SK-N-SH (cell line): Measurements from ENCODE around the gene MALRD1. TPM values are rescaled to one million over a fixed set of nuclear protein-coding genes. Genes with fewer than 3 reads are reported as not detected.

Source experiments
- CTCF ChIA-PET: fragments of 300-600, 350-600 bp; formaldehyde crosslinking; extraction: SDS; loops from one replicate; lab custom pipeline; 2021; lab: Yijun Ruan, JAX
- POLR2A ChIA-PET: fragments of 350-600 bp; sonication (Branson Sonifier 250); formaldehyde crosslinking; extraction: SDS; loops from one replicate; lab custom pipeline; 2020; ENCODE audit warnings: antibody characterized with exemption, inconsistent platforms; lab: Yijun Ruan, JAX
- DNase-seq: peaks from one replicate; pipeline ENCODE4 v3.0.0; 2012
- H2AFZ ChIP-seq: fragments of 200-600 bp; sonication (generic); 2 replicates; pipeline ENCODE4 v1.8.1; 2016; ENCODE audit warnings: antibody characterized with exemption, mild to moderate bottlenecking, low read depth
- H3F3A ChIP-seq: fragments of 200-600 bp; sonication (generic); replicated peaks from 2 replicates; pipeline ENCODE3; 2016; ENCODE audit warnings: antibody characterized with exemption, mild to moderate bottlenecking; ENCODE audit not compliant: insufficient read depth
- H3K27ac ChIP-seq, 2 experiments: fragments of 200-500 bp in 1 of 2; fragments of 200-600 bp in 1 of 2; sonication (Bioruptor generic) in 1 of 2; sonication (generic), shearing (Covaris generic) in 1 of 2; 2 replicates each; pipeline versions ENCODE4 v1.5.1 to v1.6.1; 2014 to 2016; ENCODE audit warnings: low read depth in 2 of 2, inconsistent platforms in 1 of 2, low read length in 1 of 2, mild to moderate bottlenecking in 1 of 2, mixed read lengths in 1 of 2
- H3K27me3 ChIP-seq: fragments of 200-600 bp; sonication (generic), shearing (Covaris generic); 2 replicates; pipeline ENCODE4 v1.6.1; 2016; ENCODE audit warnings: mixed run types; ENCODE audit not compliant: insufficient read depth
- H3K36me3 ChIP-seq, 2 experiments: fragments of 200-500 bp in 1 of 2; fragments of 200-600 bp in 1 of 2; sonication (Bioruptor generic) in 1 of 2; sonication (generic) in 1 of 2; replicated peaks in 1 of 2; 2 replicates each; pipeline versions ENCODE3 to v1.5.1; 2014 to 2016; ENCODE audit warnings: low read length in 1 of 2, mild to moderate bottlenecking in 1 of 2; ENCODE audit not compliant: insufficient read depth in 2 of 2, control insufficient read depth in 1 of 2
- H3K4me1 ChIP-seq, 2 experiments: fragments of 200-500 bp in 1 of 2; fragments of 200-600 bp in 1 of 2; sonication (Bioruptor generic) in 1 of 2; sonication (generic), shearing (Covaris generic) in 1 of 2; 2 replicates each; pipeline versions ENCODE4 v1.5.1 to v1.6.1; 2014 to 2016; ENCODE audit warnings: low read depth in 1 of 2, low read length in 1 of 2, mixed run types in 1 of 2; ENCODE audit not compliant: insufficient read depth in 2 of 2, control insufficient read depth in 1 of 2
- H3K4me2 ChIP-seq: fragments of 200-600 bp; sonication (generic), shearing (Covaris generic); 2 replicates; pipeline ENCODE4 v1.6.1; 2017; ENCODE audit warnings: mixed run types
- H3K4me3 ChIP-seq, 2 experiments: fragments of 200-500 bp in 1 of 2; fragments of 200-600 bp in 1 of 2; sonication (Bioruptor generic) in 1 of 2; sonication (generic), shearing (Covaris generic) in 1 of 2; 2 replicates each; pipeline versions ENCODE4 v1.5.1 to v1.8.1; 2014 to 2016; ENCODE audit warnings: low read depth in 2 of 2, inconsistent platforms in 1 of 2, low read length in 1 of 2, mild to moderate bottlenecking in 1 of 2, mixed read lengths in 1 of 2, moderate library complexity in 1 of 2
- H3K79me2 ChIP-seq: fragments of 200-600 bp; sonication (generic); 2 replicates; pipeline ENCODE4 v1.8.1; 2017; ENCODE audit warnings: mild to moderate bottlenecking; ENCODE audit not compliant: insufficient read depth
- H3K9ac ChIP-seq: fragments of 200-600 bp; sonication (generic); 2 replicates; pipeline ENCODE4 v1.6.1; 2017; ENCODE audit warnings: mixed run types
- H3K9me2 ChIP-seq: fragments of 200-600 bp; sonication (generic); 2 replicates; pipeline ENCODE4 v1.6.1; 2017; ENCODE audit warnings: mixed run types
- H3K9me3 ChIP-seq: fragments of 200-600 bp; sonication (generic); 2 replicates; pipeline ENCODE4 v1.6.1; 2017; ENCODE audit warnings: mixed run types, mild to moderate bottlenecking, moderate library complexity
- H4K20me1 ChIP-seq: fragments of 200-600 bp; sonication (generic); 2 replicates; pipeline ENCODE4 v1.6.1; 2017; ENCODE audit warnings: mild to moderate bottlenecking, mixed run types; ENCODE audit not compliant: insufficient read depth
- EP300 ChIP-seq, 2 experiments: IDR thresholded peaks; 2 replicates each; pipeline versions ENCODE4 v1.4.0 to v1.6.1; 2012; ENCODE audit warnings: borderline replicate concordance in 1 of 2, low read depth in 1 of 2, low read length in 1 of 2
- EZH2phosphoT487 ChIP-seq: fragments of 200-600 bp; sonication (generic); IDR thresholded peaks from 2 replicates; pipeline ENCODE4 v1.6.1; 2017; ENCODE audit warnings: low read depth, mixed run types, mild to moderate bottlenecking, antibody characterized with exemption, moderate library complexity, borderline replicate concordance
- FOSL2 ChIP-seq: IDR thresholded peaks from 2 replicates; pipeline ENCODE4 v1.4.0; 2012; ENCODE audit warnings: low read depth, mild to moderate bottlenecking, moderate library complexity, borderline replicate concordance
- GATA2 ChIP-seq: sonication (generic); formaldehyde crosslinking; IDR thresholded peaks from 2 replicates; pipeline ENCODE4 v1.5.0; 2020; ENCODE audit warnings: mild to moderate bottlenecking, missing genetic modification reagents
- IRF3 ChIP-seq: fragments of 150-350 bp; IDR thresholded peaks from 2 replicates; pipeline ENCODE4 v1.6.1; 2016; ENCODE audit warnings: mild to moderate bottlenecking, low read depth, low read length
- MEF2A ChIP-seq: IDR thresholded peaks from 2 replicates; pipeline ENCODE4 v1.4.0; 2012; ENCODE audit warnings: low read depth, borderline replicate concordance
- RAD21 ChIP-seq: IDR thresholded peaks from 2 replicates; pipeline ENCODE4 v1.6.1; 2012; ENCODE audit warnings: mild to moderate bottlenecking, low read length
- RCOR1 ChIP-seq: fragments of 150-350 bp; IDR thresholded peaks from 2 replicates; pipeline ENCODE4 v1.6.1; 2017; ENCODE audit warnings: antibody characterized with exemption, low read length
- SIN3A ChIP-seq: IDR thresholded peaks from 2 replicates; pipeline ENCODE4 v1.6.1; 2012; ENCODE audit warnings: low read depth, mild to moderate bottlenecking, low read length, moderate library complexity, borderline replicate concordance
- SMC3 ChIP-seq: IDR thresholded peaks from 2 replicates; pipeline ENCODE4 v1.6.1; 2012; ENCODE audit warnings: low read depth, low read length, improper control_type of control experiment
- TAF1 ChIP-seq: IDR thresholded peaks from 2 replicates; pipeline ENCODE4 v1.6.1; 2012; ENCODE audit warnings: low read depth, mild to moderate bottlenecking, low read length, moderate library complexity, borderline replicate concordance
- USF2 ChIP-seq: fragments of 150-350 bp; IDR thresholded peaks from 2 replicates; pipeline ENCODE4 v1.6.1; 2017; ENCODE audit warnings: antibody characterized with exemption, low read length, low read depth, borderline replicate concordance
- ZBTB33 ChIP-seq: IDR thresholded peaks from 2 replicates; pipeline ENCODE4 v1.4.0; 2012; ENCODE audit warnings: low read depth, borderline replicate concordance
- WGBS: methylation state at CpG from one replicate; pipeline ENCODE4 v1.1.6; 2017; ENCODE audit warnings: low lambda C conversion rate; 5-methylcytosine and 5-hydroxymethylcytosine counted together
- polyA plus RNA-seq, 3 experiments: library from polyadenylated mRNA; depleted of rRNA; stranded (reverse); fragments of >200 nt; gene quantifications; 2 replicates each; pipeline ENCODE4 v1.2.3, GENCODE V29; 2012
- TF ChIP-seq, protein P1 (sequence below): IDR thresholded peaks from 2 replicates; pipeline ENCODE4 v1.6.1; 2012; ENCODE audit warnings: mild to moderate bottlenecking, low read depth, low read length, moderate library complexity

Gene MALRD1
- polyA plus RNA-seq, 1 of the 3 experiments (the other 2 are of a cell fraction): not detected

DNA sequence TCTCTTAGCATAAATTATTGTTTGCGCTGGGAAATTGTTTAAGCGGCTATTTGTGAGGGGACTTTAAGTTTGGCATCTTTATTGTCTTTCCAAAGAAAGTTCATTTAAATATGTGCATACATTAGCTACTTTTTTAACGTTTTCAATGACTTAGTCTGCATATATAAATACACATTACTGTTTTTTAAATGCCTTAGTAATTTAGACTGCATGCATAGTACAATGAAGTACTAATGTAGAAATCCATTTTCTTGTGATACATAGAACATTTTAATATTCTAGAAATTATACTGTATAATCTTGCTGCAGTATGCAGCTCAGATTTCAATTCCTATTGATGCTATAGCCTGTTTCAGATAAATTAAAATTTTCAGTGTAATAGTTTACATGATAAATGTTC lies 325.4 kb downstream of the MALRD1 start:
- no peak overlapping the region for H3K27ac ChIP-seq
- H3K9me2 ChIP-seq: no peaks in the 10 kb centered on the region
- CTCF ChIA-PET: interaction anchor here (0.6 kb wide), 1 partner anchor 42 kb away, joined by 3 read pairs; no protein-coding TSS in a partner anchor
- no peak overlapping the region for H3K9ac ChIP-seq
- POLR2A ChIA-PET: no interaction called here
- H3K27me3 ChIP-seq: no peaks in the 10 kb centered on the region
- H3K9me3 ChIP-seq: no peaks in the 10 kb centered on the region
- WGBS: 59% methylated on average over 3 of the region's 3 CpGs
- no peaks in the 10 kb centered on the region for H3K79me2 ChIP-seq
- no peaks in the 10 kb centered on the region for H4K20me1 ChIP-seq
- no peak overlapping the region for H2AFZ ChIP-seq
- TF ChIP-seq USF2 (no peak), EZH2phosphoT487 (no peak), SIN3A (no peak), EP300 (IDR thresholded peaks at IDR 0.05; ENCODE audit: borderline replicate concordance in 1 of 2, low read depth in 1 of 2, low read length in 1 of 2) (no peak), RAD21 (no peak), IRF3 (no peak), SMC3 (no peak), TAF1 (no peak), MEF2A (no peak), GATA2 (CRISPR knock-in tag) (no peak), ZBTB33 (no peak), FOSL2 (no peak), RCOR1 (no peak)
- TF ChIP-seq, protein P1, sequence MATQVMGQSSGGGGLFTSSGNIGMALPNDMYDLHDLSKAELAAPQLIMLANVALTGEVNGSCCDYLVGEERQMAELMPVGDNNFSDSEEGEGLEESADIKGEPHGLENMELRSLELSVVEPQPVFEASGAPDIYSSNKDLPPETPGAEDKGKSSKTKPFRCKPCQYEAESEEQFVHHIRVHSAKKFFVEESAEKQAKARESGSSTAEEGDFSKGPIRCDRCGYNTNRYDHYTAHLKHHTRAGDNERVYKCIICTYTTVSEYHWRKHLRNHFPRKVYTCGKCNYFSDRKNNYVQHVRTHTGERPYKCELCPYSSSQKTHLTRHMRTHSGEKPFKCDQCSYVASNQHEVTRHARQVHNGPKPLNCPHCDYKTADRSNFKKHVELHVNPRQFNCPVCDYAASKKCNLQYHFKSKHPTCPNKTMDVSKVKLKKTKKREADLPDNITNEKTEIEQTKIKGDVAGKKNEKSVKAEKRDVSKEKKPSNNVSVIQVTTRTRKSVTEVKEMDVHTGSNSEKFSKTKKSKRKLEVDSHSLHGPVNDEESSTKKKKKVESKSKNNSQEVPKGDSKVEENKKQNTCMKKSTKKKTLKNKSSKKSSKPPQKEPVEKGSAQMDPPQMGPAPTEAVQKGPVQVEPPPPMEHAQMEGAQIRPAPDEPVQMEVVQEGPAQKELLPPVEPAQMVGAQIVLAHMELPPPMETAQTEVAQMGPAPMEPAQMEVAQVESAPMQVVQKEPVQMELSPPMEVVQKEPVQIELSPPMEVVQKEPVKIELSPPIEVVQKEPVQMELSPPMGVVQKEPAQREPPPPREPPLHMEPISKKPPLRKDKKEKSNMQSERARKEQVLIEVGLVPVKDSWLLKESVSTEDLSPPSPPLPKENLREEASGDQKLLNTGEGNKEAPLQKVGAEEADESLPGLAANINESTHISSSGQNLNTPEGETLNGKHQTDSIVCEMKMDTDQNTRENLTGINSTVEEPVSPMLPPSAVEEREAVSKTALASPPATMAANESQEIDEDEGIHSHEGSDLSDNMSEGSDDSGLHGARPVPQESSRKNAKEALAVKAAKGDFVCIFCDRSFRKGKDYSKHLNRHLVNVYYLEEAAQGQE: no peak
- no peaks in the 10 kb centered on the region for H3K4me1 ChIP-seq
- no peaks in the 10 kb centered on the region for H3K36me3 ChIP-seq
- no peak overlapping the region for H3K4me3 ChIP-seq
- DNase-seq: no peak
- H3K4me2 ChIP-seq: no peak overlapping the region
- no peaks in the 10 kb centered on the region for H3F3A ChIP-seq
